ENCODE results near the gene TMTC1.

DNA sequence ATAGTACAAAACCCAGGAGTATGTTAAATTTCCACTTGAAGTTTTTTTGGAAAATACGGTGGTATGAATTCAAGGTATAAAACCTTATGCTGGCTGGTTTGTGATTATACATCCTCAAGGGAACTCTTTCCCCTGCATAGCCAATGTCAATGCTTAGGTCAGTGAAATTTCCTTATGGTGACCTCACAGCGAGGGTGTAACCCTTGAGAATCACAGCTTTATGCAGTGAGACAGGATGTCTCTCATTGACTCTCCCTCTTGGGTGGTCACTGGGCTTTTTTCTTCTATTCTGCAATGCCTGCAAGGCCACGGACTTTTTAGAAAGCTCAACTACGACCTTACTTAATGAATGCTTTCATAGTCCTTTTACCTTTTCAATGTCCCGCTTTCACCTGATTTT is 64.4 kb downstream of the TMTC1 start:
- TF ChIP-seq, protein P1, sequence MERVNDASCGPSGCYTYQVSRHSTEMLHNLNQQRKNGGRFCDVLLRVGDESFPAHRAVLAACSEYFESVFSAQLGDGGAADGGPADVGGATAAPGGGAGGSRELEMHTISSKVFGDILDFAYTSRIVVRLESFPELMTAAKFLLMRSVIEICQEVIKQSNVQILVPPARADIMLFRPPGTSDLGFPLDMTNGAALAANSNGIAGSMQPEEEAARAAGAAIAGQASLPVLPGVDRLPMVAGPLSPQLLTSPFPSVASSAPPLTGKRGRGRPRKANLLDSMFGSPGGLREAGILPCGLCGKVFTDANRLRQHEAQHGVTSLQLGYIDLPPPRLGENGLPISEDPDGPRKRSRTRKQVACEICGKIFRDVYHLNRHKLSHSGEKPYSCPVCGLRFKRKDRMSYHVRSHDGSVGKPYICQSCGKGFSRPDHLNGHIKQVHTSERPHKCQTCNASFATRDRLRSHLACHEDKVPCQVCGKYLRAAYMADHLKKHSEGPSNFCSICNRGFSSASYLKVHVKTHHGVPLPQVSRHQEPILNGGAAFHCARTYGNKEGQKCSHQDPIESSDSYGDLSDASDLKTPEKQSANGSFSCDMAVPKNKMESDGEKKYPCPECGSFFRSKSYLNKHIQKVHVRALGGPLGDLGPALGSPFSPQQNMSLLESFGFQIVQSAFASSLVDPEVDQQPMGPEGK (CRISPR knock-in tag; IDR thresholded peaks at IDR 0.05; ENCODE audit: borderline replicate concordance) = no peak
- TF ChIP-seq ZFP30 (CRISPR knock-in tag; IDR thresholded peaks at IDR 0.05) = no peak
